GM19395 (cell line): ENCODE results near the gene YJEFN3.

Experiments used
- ATAC-seq: cut with Tn5 transposase; IDR thresholded peaks from one replicate; pipeline ENCODE4 v1.9.1; 2021; ENCODE audit warnings: mild to moderate bottlenecking, moderate library complexity; ENCODE audit not compliant: unreplicated experiment

The YJEFN3 gene

DNA sequence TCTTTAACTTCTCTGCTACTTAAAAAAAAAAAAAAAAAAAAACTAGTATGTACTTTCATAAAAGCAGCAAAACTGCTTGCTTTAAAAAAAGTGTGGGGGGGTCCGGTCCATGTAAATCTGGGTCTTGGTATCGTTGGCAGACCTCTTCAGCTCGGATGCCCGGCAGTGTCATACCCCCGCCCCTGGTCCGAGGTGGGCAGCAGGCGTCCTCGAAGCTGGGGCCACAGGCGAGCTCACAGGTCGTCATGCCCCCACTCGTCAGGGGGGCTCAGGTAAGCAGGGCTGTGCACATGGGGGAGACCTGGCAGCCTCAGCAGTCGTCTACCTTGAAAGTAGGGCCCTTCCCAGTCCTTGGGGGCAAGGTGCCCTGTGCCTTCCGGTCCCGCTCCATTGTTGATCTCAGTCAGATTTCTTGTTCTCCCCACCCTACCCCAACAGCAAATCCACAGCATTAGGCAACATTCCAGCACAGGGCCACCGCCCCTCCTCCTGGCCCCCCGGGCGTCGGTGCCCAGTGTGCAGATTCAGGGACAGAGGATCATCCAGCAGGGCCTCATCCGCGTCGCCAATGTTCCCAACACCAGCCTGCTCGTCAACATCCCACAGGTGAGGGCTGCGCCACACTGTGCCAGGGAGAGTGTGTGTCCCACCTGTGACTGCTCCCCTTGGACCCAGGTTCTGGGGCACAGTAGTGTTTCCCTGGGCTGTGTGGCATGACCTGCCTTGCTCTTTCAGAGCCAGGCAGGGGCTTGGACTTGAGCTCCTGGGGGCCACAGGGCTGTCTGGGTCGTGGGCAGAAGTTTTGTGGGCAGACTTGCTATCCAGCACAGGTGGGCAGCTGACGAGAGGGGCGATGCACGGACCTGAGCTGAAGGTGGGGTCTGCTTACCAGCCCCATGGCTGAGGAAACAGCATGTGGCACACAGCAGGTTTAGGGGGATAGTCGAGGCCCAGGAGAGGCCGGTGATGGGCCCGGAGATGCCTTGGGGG, 32.8 kb upstream of the YJEFN3 start:
- ATAC-seq, result no peak

DNA sequence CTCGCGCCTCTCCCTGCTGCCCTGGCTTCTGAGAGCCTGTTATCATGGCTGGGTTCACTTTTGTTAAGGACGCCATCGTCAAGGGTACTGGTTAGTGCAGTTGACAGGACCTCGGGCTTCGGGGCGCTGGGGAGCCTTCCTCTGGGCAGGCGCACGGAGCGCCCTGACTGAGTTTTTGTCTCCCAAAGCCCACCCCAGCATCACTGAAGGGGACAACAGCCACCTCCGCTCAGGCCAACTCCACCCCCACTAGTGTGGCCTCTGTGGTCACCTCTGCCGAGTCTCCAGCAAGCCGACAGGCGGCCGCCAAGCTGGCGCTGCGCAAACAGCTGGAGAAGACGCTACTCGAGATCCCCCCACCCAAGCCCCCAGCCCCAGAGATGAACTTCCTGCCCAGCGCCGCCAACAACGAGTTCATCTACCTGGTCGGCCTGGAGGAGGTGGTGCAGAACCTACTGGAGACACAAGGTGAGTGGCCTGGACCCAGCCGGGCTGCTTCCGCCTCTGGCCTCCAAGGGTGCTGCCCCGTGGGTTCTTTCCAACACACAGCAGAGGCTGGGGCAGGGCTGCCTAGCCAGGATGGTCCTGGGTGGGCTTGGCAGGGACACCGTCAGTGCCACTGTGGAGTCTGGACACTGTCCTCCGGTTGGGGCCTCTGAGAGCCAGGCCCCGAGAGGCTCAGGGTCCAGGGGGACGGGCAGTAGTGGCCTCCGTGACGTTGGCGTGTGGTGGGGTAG, 30.3 kb upstream of the YJEFN3 start:
- ATAC-seq, result no peak

DNA sequence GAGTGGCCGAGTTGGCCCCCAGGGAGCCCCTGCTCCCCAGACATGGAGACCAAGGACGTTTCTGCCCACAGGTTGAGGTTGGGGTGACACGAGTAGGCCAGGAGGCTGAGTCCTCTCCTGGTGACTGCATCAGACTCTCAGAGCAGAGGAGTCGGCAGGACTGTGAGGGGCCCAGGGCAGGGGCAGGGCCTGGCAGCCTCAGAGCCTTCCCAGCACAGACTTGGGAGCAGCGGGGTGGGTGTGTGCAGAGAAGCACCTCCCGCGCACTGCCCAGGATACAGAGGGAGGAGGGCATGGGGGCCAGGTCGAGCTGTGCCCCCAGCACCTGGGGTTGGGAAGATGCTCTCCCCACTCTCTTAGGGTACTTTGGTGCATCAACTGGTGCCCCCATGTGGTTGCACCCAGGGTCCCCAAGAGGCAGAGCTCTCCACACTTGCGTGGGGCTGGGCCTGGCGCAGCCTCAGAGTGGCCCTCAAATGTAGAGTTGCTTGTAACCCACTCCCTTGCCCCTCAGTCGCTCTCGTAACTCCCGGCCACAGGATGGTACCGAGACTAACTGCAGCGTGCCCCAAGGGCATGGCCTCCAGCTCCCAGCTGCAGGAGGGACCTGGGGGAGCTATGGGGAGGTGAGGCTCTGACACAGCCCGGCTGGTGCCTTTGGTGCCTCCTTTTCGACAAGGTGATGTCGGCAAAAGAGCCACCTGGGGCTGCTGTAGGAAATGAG, 29.3 kb upstream of the YJEFN3 start:
- ATAC-seq, result no peak

DNA sequence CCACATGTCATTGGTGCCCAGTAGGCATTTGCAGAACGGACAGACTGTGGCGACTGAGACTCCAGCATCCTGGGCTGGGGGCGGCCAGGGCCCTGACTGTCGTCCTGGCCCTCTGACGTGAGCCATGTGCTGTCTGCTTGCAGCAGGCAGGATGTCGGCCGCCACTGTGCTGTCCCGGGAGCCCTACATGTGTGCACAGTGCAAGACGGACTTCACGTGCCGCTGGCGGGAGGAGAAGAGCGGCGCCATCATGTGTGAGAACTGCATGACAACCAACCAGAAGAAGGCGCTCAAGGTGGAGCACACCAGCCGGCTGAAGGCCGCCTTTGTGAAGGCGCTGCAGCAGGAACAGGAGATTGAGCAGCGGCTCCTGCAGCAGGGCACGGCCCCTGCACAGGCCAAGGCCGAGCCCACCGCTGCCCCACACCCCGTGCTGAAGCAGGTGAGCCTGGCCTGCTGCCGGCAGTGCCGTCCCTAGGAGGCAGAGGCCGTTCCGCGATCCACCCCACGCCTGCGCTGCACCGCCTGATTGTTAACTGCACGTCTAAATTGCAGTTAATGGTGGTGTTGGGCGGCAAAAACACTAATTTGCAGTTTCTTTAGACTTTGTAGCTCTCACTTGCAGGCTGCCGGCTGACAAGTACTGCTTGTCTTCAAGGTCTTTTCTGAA, 27.6 kb upstream of the YJEFN3 start:
- no peak for ATAC-seq

DNA sequence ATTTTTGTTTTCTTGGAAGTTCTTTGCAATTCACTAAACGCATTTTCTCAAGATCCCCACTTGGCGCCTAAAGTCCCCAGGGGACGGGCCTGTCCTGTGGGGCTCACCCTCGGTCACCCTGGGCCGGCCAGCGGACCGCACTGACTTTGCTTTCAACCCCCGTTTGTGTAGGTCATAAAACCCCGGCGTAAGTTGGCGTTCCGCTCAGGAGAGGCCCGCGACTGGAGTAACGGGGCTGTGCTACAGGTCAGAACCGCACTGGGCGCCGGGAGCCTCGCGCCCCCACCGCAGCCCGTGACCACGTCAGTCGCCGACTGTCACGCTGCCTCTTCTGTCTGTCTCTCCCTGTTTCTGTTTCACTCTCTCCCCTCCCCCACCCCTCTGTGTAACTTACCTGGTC, 26.9 kb upstream of the YJEFN3 start:
- no peak for ATAC-seq

DNA sequence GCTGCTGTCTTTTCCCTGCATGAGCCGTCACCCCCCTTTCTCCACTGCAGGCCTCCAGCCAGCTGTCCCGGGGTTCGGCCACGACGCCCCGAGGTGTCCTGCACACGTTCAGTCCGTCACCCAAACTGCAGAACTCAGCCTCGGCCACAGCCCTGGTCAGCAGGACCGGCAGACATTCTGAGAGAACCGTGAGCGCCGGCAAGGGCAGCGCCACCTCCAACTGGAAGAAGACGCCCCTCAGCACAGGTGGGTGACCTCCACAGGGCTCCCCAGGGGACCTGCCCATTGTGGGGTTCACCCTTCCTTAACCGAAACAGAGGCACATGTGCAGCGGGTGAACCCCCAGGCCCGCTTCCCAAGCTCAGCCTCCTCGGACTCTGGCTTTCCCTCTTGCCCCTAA, 26.4 kb upstream of the YJEFN3 start:
- no peak for ATAC-seq

DNA sequence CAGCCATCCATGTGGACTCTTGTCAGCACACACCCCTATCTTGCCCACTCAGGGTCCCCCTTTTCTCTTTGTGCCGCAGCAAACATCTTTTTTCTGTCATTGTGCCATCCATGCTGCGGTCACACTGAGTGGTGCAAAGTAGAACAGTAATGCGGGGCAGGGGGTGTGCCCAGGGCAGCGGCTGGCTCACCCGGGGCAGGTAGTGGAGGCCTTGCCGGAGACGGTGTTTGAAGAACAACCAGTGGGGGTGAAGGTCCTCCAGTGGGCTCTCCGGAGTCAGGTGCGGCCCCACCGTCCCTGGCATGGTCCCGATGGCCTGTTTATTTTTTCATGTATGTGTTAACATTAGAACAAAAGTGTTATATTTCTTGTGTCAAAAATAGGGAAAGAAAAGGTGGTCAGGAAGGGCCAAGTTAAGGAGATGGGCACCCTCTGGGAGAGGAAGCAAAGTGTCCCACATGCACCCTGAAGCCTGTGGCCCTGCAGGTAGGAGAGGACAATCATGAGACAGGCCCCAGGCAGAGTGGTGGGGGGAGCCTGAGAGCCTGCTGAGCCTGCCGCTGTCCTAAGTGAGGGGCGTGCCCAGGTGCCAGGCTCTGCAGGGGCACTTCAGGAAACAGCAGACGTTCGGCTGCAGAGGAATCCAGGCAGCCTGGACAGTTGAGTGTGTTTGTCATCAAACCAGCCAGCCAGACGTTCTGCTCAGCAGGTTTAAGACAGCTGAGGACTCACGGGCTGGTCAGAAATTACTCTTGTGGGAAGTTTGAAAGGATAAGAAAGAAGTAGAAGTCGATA, 25.7 kb upstream of the YJEFN3 start:
- ATAC-seq, result no peak

DNA sequence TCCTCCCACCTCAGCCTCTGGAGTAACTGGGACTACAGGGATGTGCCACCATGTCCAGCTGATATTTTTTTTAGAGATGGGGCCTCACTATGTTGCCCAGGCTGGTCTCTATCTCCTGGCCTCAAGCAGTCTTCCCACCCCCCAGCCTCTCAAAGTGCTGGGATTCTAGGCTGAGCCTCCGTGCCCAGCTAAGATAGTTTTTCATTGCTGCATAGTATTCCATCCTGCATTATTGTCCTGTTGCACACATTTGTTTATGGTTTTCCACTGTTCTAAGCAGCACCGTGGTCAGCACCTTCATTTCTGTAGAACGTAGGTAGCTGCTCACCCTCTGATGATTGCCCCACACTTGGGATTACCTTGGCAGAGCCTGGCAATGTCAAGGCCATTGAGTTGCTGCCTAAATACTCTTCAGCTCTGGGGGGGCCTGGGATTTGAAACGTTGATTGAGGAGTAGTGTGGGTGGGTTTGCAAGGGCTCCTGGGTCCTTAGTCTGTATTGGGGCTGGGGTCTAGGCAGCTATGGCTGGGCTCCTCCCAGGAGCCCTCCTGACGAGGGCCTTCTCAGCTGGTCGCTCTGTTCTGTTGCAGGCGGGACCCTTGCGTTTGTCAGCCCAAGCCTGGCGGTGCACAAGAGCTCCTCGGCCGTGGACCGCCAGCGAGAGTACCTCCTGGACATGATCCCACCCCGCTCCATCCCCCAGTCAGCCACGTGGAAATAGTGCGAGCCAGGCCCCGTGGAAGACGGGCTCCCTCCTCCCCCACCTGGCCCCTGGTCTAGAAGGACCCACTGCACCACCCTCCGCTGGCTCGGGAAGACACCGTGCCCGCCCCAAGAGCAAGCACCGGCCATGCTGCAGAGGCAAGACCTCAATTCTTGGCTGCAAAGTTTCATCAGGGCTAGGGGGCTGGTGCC, 23.7 kb upstream of the YJEFN3 start:
- no peak for ATAC-seq

DNA sequence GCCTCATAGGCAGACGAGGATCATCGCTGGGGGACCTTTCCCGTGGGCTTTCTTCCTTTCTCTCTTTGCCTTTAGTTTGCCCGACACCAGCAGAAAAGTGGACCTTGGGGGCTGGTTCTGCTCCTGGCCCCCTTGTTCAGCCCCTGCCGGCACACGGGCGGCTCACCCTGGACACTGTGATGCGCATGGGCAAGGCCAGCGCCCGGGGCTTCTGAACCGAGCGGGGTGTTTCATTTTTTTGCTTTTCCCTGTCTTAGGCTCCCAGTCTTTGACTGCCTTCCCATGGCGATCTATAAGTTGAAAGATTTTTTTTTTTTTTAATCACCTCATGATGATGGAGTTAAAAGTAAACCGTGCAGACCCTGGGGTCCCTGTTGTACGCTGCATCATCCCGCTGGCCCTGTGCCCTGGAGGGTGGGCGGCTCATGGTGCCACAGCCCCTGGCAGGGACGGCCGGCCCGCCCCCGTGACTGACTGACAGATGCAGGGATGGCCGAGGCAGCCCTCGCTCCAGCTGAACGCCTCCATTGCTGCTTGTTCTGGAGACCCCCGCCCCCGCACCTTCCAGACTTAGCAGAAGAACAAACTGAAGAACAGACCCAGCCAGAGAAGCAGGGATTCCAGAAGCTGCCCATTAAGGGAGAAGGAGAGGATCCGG, 22.9 kb upstream of the YJEFN3 start:
- ATAC-seq, result no peak

DNA sequence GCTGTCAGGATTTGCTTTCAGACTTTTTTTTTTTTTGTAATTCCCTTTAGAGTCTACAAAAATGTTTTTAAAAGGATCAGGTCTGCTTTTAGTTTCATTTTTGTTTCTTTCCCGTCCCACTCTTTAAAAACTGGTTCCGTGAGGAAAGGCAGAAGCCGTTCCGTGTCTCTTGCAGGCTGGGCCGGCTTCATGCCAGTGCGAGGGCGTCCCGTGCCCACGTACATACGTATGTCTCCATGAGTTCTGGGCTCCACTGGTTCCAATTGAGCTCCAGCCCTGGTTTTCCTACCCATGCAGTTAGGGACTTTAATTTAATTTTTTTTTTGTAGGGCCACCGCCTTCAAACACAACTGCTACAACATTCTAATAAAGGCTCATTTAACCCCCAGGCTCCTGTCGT, 22.1 kb upstream of the YJEFN3 start:
- ATAC-seq, result no peak

DNA sequence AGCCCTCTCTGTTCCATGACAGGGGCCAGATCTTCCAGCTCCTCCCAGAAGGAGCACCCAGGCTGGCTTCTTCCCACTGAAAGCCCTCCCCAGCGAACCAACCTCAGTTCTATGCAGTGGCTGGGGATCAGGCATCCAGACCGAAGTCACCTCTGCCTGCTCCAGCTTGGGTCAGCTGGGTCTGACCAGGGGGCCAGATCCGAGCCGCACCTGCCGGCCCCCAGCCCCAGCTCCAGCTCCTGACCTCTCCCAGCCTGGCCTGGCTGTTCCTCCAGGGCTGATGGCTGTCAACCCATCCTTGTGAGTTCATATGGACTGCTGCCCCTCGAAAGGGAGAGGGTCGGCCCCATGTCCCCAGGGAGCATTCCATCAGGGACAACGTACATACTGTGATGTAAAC, 21.4 kb upstream of the YJEFN3 start:
- ATAC-seq, result no peak

DNA sequence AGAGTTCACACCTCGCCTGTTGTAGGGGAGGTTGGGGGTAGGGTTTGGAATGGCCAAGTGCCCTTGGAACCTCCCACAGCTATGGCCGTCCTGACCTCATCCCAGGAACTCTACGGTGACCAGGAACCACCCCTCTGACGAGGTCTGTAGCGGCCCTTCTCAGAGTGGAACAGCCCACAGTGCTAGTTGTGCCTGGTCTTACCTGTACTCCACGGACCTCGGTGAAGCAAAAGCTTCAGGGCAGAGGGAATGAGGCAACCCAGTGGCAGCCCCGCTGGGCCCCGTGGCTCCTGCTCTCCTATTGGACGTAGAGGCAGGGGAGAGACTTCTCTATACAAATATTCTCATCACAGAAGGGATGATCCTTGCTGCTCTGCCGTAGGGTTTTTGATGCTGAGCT, 20.5 kb upstream of the YJEFN3 start:
- ATAC-seq, result no peak

DNA sequence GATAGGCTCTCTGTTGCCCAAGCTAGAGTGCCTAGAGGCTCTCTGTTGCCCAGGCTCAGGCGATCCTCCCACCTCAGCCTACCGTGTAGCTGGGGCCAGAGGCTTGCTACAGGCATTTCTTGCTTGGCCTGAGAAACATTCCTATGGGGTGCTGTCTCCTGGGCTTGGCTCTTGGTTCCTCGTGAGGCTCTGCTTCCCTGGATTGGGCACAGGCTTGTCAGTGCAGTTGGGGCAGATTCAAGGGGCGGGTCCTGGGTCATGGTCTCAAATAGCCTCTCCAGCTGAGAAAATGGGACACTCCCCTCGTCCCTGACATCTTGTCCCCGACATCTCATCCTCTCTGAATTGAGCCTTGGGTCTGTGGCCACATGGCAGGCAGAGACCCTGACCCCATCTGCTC, 18.3 kb upstream of the YJEFN3 start:
- no peak for ATAC-seq

DNA sequence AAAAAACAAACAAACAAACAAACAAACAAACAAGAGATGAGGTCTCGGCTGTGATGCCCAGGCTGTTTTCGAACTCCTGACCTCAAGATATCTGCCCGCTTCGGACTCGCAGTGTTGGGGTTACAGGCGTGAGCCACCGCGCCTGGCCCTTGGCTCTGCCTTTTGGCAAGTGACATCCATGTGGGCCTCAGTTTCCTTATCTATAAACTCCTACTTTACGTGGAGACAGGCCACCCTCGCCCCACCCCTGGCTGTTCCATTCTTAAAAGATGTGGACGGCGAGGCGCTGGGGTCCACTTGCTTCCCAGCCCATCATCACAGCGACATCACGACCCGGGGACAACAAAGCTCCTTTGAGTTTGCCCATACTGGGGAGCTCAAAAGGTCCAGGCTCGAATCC, 15.0 kb upstream of the YJEFN3 start:
- no peak for ATAC-seq

DNA sequence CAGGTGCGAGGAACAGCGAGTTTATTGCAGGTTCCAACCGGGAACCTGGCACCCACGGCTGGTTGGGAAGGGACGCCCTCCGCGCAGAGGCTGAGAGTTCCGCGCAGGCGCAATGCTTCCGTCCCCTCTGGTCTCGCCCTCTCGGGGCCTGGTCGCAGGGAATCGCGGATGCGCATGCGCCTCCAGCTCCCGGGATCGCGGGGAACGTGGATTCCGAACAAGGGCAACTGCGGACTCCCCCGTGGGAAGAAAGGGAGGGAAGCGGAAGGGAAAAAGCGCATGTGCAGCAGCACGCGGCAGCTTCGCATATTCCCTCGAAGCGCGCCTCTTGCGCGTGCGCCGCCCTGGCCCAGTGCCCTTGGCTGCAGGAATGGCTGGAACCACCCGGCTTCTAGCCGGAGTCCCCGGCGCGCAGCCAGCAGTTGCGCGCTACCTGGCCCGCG, 14.5 kb upstream of the YJEFN3 start:
- ATAC-seq, result no peak

DNA sequence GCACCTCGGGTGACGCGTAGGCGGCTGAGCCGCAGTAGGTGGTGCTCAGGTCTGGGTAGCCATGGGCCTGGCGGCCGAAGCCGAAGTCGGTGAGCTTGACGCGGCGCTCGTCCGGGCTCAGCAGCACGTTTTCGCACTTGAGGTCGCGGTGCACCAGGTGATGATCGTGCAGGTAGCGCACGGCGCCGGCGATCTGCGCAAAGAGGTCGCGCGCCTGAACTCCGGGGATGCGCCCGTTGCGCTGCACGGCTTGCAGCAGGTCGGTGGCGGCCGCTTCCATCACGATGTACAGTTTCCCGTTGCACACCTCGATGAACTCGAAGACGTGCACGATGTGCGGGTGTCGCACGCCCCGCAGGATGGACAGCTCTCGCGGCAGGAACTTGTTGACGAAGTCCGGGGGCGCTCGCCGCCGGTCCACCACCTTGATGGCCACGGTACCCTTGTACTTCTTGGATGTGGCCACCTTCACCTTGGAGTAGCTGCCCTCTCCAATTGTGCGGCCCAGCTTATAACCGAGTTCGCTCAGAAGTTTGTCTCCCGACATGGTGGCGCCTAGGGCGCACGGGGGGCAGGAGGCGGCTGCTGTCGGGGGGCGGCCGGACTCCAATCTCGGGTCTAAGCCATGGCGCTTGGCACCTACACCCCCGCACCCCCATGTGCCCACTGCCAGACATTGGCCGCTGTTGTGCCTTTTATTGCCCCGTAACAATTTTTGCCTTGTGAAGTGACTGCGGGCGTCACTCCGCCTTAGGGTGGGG, 13.7 kb upstream of the YJEFN3 start, which contains the start of gene TSSK6:
Gene TSSK6 (minus strand): TSS at position 668 of the 761 bp plus-strand sequence. CDS start 121 bp downstream, at position 547.
- no peak for ATAC-seq

DNA sequence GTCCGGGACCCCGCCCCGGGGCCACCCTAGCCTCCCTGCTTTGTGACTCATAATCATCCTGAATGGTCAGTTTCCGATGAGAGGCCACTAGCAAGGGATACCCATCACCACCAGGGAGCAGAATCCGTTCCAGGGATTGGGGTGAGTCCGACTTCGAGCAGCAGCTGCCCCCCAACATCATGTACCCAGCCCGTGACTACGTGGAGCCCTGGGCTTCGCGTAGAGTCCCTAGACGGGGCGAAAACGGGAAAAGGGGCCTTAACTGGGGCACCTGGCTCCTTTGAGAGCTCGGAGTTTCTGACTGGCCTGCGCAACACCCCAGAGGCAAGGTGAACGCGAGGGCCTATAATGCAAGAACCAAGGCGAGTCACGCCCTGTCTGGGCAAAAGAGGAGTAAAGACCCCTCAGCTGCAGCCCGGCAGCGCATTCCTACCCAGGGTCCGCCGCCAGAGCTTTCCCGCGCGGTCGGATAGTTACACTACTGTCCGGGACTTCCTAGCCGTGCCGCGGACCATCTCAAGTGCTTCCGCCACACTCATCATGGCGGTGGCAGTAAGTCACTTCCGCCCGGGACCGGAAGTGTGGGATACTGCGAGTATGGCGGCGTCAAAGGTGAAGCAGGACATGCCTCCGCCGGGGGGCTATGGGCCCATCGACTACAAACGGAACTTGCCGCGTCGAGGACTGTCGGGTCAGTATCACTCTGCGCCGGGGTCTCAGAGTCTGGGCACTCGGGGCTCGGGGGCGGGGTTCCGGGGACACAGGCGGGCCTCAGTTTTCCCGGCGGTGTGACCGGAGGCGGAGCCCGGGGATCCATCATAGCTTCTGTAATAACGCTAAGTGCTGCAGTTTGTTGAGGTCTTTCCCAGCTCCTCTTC, 12.8 kb upstream of the YJEFN3 start, which contains the start of gene NDUFA13:
Gene NDUFA13 (plus strand): TSS at position 584 of the 878 bp plus-strand sequence. CDS start 14 bp downstream, at position 598.
- peak; percentile 94 for ATAC-seq
